Heart right ventricle (tissue), 16 donors: ENCODE measurements around the gene SYT6. TPM values are rescaled to one million over a fixed set of nuclear protein-coding genes. Genes with fewer than 3 reads are reported as not detected.
"Not testable (repeated sequence)": the region's sequence is repeated elsewhere in the genome, so short reads cannot be mapped to it uniquely, and the experiment has no call there.

Experiments used
- ATAC-seq, 8 donors: fragments of 200-7000 bp; cut with Tn5 transposase; one replicate each; pipeline ENCODE4 v1.9.1; 2020; ENCODE audit warnings: mild to moderate bottlenecking in 8 of 8, moderate library complexity in 8 of 8, moderate number of reproducible peaks in 1 of 8
- DNase-seq, 2 donors: peaks; one replicate each; pipeline ENCODE4 v3.0.0-alpha.2; 2020
- H3K27ac ChIP-seq, 10 donors: fragments of 200-600 bp; sonication (generic) in 2 of 10; one replicate each; pipeline versions ENCODE4 v1.5.0 to v1.8.0; 2020 to 2022; ENCODE audit warnings: mild to moderate bottlenecking in 3 of 10
- H3K27me3 ChIP-seq, 7 donors: fragments of 200-600 bp; one replicate each; pipeline ENCODE4 v1.8.0; 2021 to 2022; ENCODE audit warnings: mild to moderate bottlenecking in 2 of 7
- H3K36me3 ChIP-seq, 9 donors: fragments of 200-600 bp; sonication (generic) in 1 of 9; one replicate each; pipeline versions ENCODE4 v1.5.0 to v1.8.0; 2020 to 2022; ENCODE audit warnings: mild to moderate bottlenecking in 2 of 9
- H3K4me1 ChIP-seq, 9 donors: fragments of 200-600 bp; sonication (generic) in 1 of 9; one replicate each; pipeline versions ENCODE4 v1.5.0 to v1.8.0; 2020 to 2022; ENCODE audit warnings: mild to moderate bottlenecking in 4 of 9
- H3K4me3 ChIP-seq, 10 donors: fragments of 200-600 bp; sonication (generic) in 2 of 10; one replicate each; pipeline versions ENCODE4 v1.5.0 to v1.8.0; 2020 to 2022; ENCODE audit warnings: mild to moderate bottlenecking in 7 of 10, moderate library complexity in 2 of 10
- H3K9me3 ChIP-seq, 11 donors: fragments of 200-600 bp in 10 of 11; sonication (generic) in 2 of 11; one replicate each; pipeline versions ENCODE4 v1.5.0 to v1.8.0; 2013 to 2022; ENCODE audit warnings: mild to moderate bottlenecking in 2 of 11, control low read depth in 1 of 11, moderate library complexity in 1 of 11
- WGBS, 2 donors: extraction: QIAGEN DNeasy Blood & Tissue Kit; methylation state at CpG; one replicate each; pipeline ENCODE4 v1.1.7; 2013; ENCODE audit warnings: inconsistent platforms in 1 of 2; 5-methylcytosine and 5-hydroxymethylcytosine counted together
- intact Hi-C, 10 donors: fragments of 100-400 bp; cut with DNase I; formaldehyde crosslinking; loops; one replicate each; pipeline versions ENCODE4 v1.11.1 to v1.14.2; 2022
- polyA plus RNA-seq, 2 donors: library from polyadenylated mRNA; stranded (reverse); fragments of 200-250 nt; gene quantifications; one replicate each; pipeline ENCODE4 v1.2.3, GENCODE V29; 2013
- total RNA-seq, 10 donors: library from RNA; stranded (reverse); fragmentation: NEBNext Ultra II Directional in 3 of 10; extraction: Animal tissue kit (Norgen Biotek cat#: 25700) in 3 of 10; gene quantifications; one replicate each; pipeline versions ENCODE4 v1.2.1 to v1.2.4, GENCODE V29; 2021 to 2023
- TF ChIP-seq, protein P1 (sequence below), 9 donors: fragments of 200-600 bp; sonication (generic) in 2 of 9; IDR thresholded peaks; one replicate each; pipeline versions ENCODE4 v1.5.0 to v1.8.0; 2021 to 2022; ENCODE audit warnings: antibody characterized with exemption in 9 of 9, mild to moderate bottlenecking in 5 of 9, moderate library complexity in 1 of 9
- donor health status: Arrhythmogenic right ventricular cardiomyopathy.
- donor health status: ischemic (EF 13 %, LVEDD 7.1; RV severe dilation, severe dysfunction).
- donor health status: healthy with polysubstance abuse.
- donor health status: DM: no; HTN: yes; CAD: no.
- donor health status: DM: no; HTN: no; CAD: no.
- donor health status: ischemic (EF 25% LVEDD 6.9; RV normal size, moderate dysfunction).
- donor health status: ischemic (EF 25% LVEDD 5.7; RV mildly dilated, moderate dysfunction).
- donor health status: healthy.
- donor health status: DM: yes; HTN: yes; CAD: no.
- donor health status: Ischemic cardiomyopathy.
- donor health status: ischemic (EF 35%, LVEDD 5.7; RV mildly dilated, moderate dysfunction).
- donor health status: nonischemic (EF 11% LVEDD 7.7; RV severe dilation, severe dysfunction).
- donor health status: DM: yes; HTN: yes; CAD: no.
- donor health status: PGD.
- donor health status: ischemic (EF 29% LVEDD 5.4; RV normal size, mild dysfunction).
- donor health status: nonischemic (EF 23%, LVEDD 6.1; RV moderate dilation, normal function).

SYT6 gene
- total and polyA plus RNA-seq, 12 donors = 0.21 TPM; not detected in 11

GRCh38 chr1:114072246-114072645 is 81.4 kb downstream of the SYT6 start:
- DNase-seq (no peak), ATAC-seq (no peak)
- intact Hi-C loops = no loop called here
- Histone ChIP-seq H3K36me3 (no peaks in the 10 kb centered on the region), H3K9me3 (peaks cover 0 to 29% (median 13%) of the 10 kb centered on the region in 11 donors), H3K4me3 (no peak overlapping the region), H3K27ac (no peak overlapping the region), H3K4me1 (peaks cover 0 to 15% (median 0%) of the 10 kb centered on the region in 9 donors), H3K27me3 (no peaks in the 10 kb centered on the region)
- TF ChIP-seq, protein P1, sequence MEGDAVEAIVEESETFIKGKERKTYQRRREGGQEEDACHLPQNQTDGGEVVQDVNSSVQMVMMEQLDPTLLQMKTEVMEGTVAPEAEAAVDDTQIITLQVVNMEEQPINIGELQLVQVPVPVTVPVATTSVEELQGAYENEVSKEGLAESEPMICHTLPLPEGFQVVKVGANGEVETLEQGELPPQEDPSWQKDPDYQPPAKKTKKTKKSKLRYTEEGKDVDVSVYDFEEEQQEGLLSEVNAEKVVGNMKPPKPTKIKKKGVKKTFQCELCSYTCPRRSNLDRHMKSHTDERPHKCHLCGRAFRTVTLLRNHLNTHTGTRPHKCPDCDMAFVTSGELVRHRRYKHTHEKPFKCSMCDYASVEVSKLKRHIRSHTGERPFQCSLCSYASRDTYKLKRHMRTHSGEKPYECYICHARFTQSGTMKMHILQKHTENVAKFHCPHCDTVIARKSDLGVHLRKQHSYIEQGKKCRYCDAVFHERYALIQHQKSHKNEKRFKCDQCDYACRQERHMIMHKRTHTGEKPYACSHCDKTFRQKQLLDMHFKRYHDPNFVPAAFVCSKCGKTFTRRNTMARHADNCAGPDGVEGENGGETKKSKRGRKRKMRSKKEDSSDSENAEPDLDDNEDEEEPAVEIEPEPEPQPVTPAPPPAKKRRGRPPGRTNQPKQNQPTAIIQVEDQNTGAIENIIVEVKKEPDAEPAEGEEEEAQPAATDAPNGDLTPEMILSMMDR (IDR thresholded peaks at IDR 0.05) = no peak

- H3K4me1 ChIP-seq, intact Hi-C loops, ATAC-seq: not testable (repeated sequence)
Observed at GRCh38 chr1:114069762-114070161, 83.9 kb downstream of the SYT6 start.

DNA sequence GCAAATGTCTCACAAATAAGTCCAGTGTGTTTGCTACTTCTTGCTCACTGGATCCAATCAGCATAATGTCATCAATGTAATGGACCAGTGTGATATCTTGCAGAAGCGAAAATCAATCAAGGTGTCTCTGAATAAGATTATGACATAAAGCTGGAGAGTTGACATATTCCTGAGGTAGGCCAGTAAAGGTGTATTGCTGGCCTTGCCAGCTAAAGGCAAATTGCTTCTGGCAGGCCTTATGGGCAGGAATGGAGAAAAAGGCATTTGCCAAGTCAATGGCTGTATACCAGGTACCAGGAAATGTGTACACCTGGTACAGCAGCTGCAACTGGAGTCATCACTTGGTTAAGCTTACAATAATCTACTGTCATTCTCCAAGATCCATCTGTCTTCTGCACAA is 85.0 kb downstream of the SYT6 start:
- H3K4me1 ChIP-seq, H3K27ac ChIP-seq, H3K36me3 ChIP-seq, intact Hi-C loops, ATAC-seq, DNase-seq, H3K27me3 ChIP-seq, H3K4me3 ChIP-seq: not testable (repeated sequence)
- peaks cover 0 to 29% (median 13%) of the 10 kb centered on the region in 11 donors for H3K9me3 ChIP-seq
- WGBS, 2 donors = 76 to 93% methylated on average over 1 of the region's 1 CpG

More at GRCh38 chr1:114069762-114070161, 83.9 kb downstream of the SYT6 start:
- peaks cover 0 to 29% (median 13%) of the 10 kb centered on the region in 11 donors for H3K9me3 ChIP-seq
- H3K4me3 ChIP-seq, H3K27me3 ChIP-seq, H3K27ac ChIP-seq, H3K36me3 ChIP-seq, DNase-seq: not testable (repeated sequence)

- intact Hi-C loops = not testable (repeated sequence)
- WGBS, 2 donors = 82 to 84% methylated on average over 3 of the region's 3 CpGs
Observed at GRCh38 chr1:114065671-114066070, 88.0 kb downstream of the SYT6 start.

DNA sequence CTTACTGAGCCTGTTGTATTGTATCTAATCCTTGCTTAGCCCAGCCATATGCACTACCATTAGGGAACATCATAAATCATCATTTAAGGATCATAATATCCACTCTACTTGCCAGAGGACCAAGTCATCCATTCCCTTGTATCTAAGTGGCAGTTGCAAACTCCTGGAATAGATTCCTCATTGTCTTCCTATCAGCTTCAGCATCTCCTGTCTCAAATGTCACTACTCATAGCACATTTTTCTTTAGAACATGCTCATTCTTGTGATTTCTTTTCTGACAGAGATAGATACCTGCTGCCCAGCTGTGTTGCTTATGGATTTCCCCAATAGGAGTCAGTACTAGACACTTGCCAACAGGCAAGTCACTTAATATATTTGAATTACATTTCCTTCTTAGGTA is 90.1 kb downstream of the SYT6 start:
- ATAC-seq = no peak
- H3K9me3 ChIP-seq = peaks cover 0 to 10% (median 0%) of the 10 kb centered on the region in 11 donors
- H3K36me3 ChIP-seq = no peaks in the 10 kb centered on the region

More at GRCh38 chr1:114065671-114066070, 88.0 kb downstream of the SYT6 start:
- not testable (repeated sequence) for DNase-seq, H3K4me3 ChIP-seq, H3K9me3 ChIP-seq, H3K36me3 ChIP-seq, H3K27ac ChIP-seq, H3K27me3 ChIP-seq, ATAC-seq, H3K4me1 ChIP-seq

DNA sequence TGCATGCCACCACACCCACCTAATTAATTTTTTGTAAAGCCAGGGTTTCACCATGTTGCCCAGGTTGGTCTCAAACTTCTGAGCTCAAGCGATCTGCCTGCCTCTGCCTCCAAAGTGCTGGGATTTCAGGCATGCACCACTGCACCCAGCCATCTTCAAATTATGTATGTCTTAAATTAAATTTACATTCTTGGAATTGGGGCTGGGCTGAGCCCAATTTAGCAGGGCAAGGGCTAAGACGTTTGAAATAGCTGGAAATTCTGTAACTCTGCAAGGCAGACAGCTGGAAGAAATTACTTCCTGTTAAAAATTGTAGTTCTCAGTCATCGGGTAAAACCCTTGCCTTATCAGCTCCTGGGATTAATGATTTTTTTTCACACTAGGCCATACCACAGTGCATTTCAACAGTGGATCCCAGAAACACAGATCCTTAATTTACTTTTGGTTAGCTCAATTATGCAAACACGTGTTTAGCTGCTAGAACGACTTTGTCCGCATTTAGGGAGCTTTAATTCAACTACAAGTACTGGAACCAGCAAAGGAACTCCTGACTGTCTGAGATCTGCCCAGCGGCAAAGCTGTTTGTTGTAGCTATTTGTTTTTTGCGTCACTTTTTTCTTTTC is 91.1 kb downstream of the SYT6 start:
- ATAC-seq (no peak), DNase-seq (no peak)
- Histone ChIP-seq H3K4me1 (no peaks in the 10 kb centered on the region), H3K27ac (no peak overlapping the region), H3K9me3 (peaks cover 0 to 10% (median 0%) of the 10 kb centered on the region in 11 donors), H3K27me3 (no peaks in the 10 kb centered on the region), H3K36me3 (no peaks in the 10 kb centered on the region), H3K4me3 (no peak overlapping the region)
- TF ChIP-seq, protein P1 (IDR thresholded peaks at IDR 0.05) = no peak
- 60 to 61% methylated on average over 8 of the region's 8 CpGs for WGBS, 2 donors
- intact Hi-C loops = loop anchor here in 1 of 10 donors (5.0 kb wide), 1 partner anchor 50 kb away; no protein-coding TSS in a partner anchor

More for the DNA sequence above, 90.1 kb downstream of the SYT6 start:
- Histone ChIP-seq H3K4me3 (no peak overlapping the region), H3K4me1 (no peaks in the 10 kb centered on the region), H3K27ac (no peak overlapping the region), H3K27me3 (no peaks in the 10 kb centered on the region)
- intact Hi-C loops = loop anchor here in 1 of 10 donors (5.0 kb wide), 1 partner anchor 49 kb away; no protein-coding TSS in a partner anchor
- DNase-seq = no peak
- TF ChIP-seq, protein P1 (IDR thresholded peaks at IDR 0.05) = no peak
